Medulla oblongata (tissue), 1 donor: ENCODE results near the gene PPFIBP2.
A peak's percentile ranks its signal among the peaks of the same experiment; 100 is the strongest.
"Not testable (repeated sequence)": the region's sequence is repeated elsewhere in the genome, so short reads cannot be mapped to it uniquely, and the experiment has no call there.

ENCODE experiments used
- DNase-seq: peaks from one replicate; pipeline ENCODE4 v3.0.0-alpha.2; 2015; ENCODE audit errors: extremely low spot score

The PPFIBP2 gene

DNA sequence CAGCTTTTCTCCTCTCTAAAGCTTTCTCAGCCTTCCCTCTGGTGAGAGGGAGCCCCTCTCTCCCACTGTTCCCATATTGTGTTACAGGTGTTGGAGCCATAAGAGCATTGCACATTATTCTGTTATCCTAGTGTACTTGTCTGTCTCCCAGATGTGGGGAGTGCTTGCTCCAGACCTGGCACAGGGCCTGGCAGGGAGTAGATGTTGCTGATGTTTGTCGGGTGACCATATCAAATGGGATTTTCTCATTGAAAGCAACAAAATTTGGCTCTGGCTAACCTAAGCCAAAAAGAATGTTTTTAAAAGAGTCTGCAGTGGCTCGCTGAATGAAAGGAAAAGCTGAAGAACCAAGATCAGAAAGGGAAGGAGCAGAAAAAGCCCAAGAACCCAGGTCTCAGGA, 118.4 kb downstream of the PPFIBP2 start:
- DNase-seq, result no peak

DNA sequence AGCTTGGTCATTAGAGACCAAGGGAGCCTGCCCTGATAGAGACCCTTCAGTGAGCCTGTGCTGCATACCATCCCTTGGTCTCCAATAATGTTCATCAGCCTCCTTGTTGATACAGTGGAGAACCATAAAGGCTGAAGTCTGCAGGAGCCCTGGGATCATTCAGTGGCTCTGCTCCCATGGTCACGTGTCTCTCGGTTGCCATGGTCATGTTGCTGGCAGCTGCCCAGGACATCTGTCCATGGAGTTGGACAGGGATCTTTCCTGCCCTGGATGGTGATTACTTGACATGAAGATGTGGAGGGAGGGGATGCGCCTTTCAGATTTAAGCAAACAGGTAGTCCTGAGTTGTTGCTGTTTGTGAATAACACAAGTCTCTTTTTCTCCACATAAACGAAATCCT, 121.3 kb downstream of the PPFIBP2 start:
- DNase-seq, result peak; percentile 67

DNA sequence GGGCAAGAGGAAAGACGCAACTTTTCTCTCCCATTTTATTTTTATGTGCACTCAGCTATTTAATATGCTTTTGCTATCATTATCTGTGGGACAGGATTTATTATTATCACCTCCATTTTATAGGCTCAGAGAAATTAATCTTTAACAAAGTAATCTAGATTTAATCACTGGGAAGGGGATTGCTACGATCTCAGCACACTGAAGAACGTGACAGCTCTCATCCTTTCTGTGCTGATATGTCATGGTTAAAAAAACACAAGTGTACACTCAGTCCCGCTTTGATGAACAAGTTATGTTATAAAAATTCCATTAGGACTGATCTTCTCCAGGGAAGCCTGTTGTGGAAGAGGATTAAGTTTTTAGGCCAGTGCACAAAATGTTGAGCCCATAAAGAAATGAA, 121.9 kb downstream of the PPFIBP2 start:
- no peak for DNase-seq

DNA sequence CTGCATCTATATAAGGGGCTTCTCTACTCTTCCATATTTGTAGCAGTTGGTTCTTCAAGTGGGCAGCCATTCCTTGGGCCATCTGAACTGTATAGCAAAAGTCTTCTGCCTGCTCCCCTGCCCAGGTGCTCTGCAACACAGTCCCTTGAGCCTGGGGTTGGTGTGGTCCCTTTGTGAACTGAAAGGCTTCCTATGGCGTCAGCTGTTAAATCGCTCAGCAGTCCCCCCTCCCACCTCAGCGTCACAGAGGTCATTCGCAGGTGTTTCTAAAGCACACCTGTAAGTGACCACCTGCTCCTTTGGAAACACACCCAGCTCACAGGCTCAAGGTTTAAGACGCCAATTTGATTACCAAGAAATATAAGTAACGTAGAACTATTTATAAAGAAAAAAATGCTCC, 122.6 kb downstream of the PPFIBP2 start:
- no peak for DNase-seq

DNA sequence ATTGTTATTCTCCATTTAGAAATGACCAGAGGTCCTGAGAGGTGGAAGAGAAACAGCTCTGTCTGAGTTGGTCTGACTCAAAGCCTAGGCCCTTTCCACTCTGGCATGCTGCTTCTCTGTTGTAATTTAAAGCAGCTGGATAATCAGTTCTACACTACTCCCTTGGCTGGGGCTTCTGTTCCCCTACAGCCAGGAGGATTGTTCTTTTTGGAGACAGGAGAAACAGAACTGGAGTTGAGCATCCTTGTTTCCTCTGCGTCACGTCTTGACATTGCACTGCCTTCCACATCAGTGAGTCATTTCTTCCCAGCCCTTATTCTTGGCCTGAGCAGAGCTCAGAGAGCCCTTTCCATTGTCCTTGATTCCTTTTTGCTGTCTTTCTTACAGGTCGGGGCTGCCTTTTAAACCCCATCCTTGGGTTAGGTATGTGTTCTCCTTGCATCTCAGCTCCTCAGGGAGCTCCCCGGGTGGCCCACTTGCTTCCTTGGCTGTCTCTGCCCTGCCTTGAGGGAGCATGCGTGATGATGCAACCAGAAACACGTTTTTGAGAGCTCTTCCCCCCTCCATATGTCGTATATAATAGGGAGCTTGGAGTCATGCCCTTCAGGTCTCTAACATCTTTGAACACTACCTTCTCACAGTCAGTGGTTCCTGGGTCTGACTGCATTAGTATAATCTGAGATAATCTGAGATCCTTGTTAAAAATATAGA, 123.8 kb downstream of the PPFIBP2 start:
- DNase-seq, result no peak

DNA sequence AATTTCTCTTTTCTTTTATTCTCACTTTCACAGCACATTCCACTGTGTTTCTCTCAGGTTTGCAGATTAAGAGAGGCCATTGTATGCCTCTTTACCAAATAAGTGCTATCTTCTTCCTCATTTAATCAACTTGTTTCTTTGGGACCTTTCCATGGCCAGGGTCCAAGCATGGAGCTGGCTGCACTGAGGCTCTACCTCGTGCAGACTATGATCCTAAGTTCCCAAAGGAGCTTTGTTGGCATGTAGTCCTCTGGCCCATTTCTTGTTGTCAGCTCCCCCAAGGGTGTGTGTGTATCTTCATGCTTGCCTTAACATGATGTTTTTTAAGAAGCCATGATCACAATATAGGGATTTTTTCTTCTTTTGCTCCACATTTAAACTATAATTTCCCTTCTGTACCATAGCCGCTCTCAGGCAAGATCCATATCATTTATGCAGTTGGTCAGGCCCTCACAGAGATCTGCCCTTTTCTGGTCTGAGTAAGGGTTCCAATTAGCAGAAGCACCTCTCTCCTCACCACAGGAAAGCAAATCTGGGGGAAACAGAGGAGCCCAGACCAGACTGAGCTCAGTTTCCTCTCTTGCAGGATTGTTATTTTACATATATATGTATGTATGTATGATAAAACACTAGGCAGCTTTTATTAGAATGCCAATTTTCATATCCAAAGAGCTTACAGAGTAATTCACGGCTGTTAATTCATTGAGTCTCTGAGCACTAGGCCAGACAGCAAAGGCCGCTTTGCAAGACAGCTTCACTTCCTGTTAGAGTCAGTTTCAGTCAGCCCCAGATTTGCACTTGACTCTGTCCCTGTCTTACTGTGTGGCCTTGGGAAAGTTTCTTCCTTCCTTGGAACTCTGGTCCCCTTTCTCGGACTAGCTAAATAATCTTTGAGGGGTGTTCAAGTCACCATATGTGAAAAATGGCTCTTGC, 125.2 kb downstream of the PPFIBP2 start:
- no peak for DNase-seq

DNA sequence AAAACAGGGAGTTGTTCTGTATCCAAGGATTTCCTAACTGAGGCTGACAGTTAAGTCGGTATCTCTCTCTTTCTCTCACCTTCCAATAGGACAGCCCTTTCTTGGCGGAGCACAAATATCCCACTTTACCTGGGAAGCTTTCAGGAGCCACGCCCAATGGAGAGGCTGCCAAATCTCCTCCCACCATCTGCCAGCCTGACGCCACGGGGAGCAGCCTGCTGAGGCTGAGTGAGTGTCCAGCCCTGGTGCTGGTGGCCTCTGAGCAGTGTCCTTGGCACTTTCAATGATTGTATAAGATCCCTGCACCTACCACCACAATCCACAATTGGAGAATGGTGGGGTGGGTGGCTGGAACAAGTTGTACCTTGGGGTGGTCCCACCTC, 125.8 kb downstream of the PPFIBP2 start:
- no peak for DNase-seq

DNA sequence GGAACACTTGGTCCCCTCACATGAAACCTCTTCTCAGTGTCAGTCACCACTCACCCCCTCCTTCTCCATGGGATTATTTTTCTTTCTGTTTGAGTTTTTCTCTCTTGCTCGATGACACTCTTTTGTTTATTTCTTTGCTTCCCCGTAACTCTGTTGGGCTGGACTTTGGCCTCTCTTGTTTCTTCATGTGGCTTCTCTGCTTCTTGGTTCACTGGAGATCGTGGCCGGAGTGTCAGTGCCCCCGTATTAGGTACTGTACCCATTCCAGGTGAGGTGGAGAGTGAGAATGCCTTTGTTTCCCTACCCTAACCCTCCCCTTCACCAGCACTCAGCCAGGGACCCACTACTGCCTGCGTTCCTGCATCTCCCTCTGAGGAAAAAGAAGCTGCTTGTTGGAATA, 127.0 kb downstream of the PPFIBP2 start:
- no peak for DNase-seq

DNA sequence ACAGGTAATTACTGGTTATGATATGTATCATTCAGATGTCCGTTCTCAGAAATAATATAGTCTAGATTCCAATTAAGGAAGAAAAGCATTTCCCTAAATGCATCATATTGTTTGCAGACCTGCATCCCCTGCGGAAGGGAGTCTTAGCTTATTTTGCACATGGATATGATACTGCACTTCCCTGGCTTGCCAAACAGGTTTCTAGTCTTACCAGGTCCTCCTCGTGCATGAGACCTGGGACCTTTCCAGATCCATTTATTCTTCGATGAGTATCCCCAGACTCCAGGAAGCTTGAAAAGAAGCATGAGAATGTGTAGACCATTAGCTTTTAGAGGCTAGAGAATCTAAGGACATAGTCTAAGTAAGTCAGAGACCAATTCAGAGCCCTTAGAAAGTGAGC, 128.9 kb downstream of the PPFIBP2 start:
- no peak for DNase-seq

DNA sequence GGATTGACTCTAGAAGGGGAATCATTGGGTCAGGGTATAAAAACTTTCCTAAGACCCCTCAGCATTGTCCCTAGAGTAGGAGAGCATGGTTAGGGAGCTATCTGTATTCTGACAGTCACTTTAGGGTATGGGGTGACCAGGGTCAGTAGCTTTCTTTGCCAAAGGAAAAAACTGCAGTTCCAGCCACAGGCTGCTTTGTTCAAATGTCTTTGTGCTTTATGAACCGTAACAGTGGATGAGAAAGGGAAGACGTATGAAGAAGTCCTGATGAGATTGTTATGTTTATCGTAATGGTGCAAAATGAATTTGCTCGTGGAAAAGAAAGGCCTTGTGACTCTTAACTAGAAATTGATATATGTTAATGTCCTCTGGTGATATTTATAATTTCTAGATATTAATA, 129.5 kb downstream of the PPFIBP2 start:
- DNase-seq, result no peak

DNA sequence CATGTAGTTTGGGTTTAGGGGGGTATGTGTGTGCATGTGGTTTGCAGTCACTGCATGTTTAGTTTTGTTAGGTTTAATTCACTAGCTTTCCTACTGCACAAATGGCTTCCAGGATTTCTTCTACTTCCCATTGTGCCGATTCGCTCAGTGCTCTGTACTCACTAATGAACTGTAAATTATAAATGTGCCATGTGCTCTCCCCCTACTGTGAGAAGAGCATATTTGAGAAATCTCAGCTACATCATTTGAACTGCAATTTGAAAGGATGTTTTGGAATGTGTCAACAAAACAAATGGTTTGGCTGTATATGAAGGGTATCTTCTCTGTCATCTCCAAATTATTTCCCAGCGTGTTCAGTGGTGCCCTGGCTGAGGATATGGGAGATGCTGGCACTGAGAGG, 131.4 kb downstream of the PPFIBP2 start:
- no peak for DNase-seq

DNA sequence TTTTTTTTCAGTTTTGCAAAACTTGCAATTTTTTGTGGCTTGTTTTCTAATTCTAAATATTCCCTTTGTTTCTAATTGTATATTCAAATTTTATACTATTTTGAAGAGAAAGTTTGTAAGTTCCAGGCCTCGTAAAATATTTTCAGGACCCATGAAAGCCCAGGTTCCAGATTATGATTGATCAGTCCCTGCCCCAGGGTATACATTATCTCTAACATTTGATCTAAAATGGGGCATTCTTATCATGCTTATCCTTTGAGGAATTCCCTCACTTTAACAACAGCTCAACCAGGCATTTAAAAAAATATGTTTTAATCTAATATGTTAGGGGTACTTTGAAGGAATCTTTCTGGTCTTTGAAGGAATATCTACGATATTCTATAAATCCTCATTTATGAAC, 133.1 kb downstream of the PPFIBP2 start:
- DNase-seq, result no peak

DNA sequence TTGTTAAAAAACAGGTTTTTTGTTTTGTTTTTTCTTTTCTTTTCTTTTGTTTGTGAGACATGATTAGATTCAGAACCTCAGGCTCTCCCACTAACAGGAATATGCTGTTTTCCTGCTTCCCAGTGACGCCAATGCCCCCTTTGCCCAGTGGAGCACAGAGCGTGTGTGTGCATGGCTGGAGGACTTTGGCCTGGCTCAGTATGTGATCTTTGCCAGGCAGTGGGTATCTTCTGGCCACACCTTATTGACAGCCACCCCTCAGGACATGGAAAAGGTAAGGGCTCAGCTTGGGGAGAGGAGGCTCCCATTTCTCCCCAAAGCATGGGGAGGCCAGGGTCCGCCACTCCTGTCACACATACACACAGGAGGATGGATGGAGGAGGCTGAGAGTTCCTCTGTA, 134.5 kb downstream of the PPFIBP2 start:
- no peak for DNase-seq

DNA sequence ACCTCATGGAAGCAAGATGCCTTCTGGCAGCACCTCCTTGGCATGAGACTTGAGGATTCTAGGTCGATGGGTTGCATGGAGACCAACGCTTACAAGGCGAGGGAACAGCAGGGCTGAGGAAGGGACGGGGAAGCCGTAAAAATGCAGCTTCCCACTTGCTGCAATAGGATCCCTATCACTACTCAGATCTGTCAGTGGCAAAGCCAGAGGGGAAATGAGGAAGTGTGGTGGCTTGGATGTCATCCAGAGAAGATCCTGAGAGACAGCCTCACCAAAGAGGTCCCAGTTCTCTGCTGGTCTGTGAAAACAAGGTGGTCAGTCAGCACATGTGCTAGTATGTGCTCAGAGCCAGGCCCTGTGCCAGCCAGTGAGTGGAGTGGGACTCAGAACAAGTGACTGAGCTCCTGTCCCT, 137.3 kb downstream of the PPFIBP2 start:
- peak; percentile 75 for DNase-seq

DNA sequence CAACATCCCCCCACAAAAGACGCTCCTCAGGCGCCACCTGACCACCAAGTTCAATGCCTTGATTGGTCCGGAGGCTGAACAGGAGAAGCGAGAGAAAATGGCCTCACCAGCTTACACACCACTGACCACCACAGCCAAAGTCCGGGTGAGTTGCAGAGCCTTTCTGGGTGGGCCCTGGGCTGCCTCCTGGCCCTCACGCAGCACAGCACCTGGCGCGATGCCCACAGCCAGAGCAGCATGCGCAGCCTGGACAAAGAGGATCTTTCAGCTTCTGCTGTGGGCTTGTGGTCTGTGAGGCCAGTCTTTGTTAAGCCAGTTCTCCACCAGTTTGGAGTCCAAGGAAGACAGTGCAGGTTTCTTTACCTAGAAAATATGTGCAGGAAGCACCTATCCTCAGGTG, 137.9 kb downstream of the PPFIBP2 start:
- peak; percentile 86 for DNase-seq

DNA sequence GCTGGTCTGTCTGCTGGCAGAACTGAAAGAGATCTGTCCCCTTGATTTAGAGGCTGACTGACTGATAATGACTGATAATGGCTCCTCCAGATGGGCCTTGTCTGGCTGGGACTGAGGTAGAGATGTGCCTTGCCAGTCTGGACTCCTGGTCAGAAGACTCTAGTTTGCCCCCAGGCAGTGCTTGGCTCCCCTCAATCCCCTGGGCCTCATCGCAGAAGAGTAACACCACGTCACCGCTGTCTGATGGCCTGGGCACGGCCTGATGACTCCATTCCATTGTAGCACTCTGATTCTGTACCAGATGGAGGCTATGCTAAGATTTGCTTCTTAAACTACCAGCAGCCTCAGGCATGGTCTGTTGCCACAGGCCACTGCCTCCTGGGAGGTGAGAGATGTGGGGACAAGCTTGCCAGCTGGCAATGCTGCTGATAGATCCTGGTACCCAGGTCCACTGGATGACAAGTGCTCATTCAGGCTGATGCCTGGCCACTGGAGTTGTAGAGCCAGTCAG, 140.5 kb downstream of the PPFIBP2 start:
- DNase-seq, result peak; percentile 55

DNA sequence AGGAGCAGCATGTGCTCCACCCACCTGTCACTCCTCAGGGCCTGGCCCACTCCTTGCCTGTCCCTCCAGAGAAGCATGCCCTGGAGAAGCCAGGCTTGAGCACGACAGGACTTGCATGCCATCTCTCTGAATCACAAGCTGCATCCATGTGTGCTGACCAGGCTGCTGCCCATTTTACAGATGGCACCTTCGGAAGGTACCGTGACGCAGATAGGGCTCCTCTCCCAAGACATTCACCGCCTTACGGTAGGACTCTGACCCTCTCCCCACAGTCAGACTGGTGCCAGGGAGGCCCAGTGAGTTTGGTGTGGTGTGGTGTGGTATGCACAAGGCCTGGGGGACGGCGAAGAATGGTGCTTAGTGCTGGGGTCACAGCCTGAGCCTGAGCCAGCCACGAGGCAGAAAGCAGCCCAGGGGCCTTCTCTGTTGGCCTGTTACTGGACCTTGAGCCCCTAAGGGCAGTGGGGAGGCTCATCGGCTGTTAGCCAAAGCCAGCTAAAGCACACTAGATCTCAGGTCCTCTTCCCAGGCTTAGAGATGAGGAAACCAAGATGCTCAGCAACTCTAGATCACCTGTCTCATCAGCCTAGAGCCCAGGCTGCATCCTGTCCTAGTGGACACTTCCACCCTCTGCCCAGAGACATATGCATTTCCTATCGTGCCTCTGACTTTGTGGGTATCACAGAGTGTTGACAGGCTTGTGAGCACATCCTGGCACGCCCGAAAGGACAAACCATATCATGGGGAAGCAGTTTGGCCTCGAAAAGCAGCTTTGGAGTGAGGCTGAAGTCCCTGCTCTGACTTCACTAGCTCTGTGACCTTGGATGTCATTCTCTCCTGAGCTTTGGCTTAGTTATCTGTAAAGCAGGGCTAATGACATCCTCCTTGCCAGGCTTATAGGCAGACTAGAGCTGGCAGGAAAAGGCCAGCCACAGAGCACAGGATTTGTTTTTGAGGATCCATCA, 141.7 kb downstream of the PPFIBP2 start:
- DNase-seq, result no peak

DNA sequence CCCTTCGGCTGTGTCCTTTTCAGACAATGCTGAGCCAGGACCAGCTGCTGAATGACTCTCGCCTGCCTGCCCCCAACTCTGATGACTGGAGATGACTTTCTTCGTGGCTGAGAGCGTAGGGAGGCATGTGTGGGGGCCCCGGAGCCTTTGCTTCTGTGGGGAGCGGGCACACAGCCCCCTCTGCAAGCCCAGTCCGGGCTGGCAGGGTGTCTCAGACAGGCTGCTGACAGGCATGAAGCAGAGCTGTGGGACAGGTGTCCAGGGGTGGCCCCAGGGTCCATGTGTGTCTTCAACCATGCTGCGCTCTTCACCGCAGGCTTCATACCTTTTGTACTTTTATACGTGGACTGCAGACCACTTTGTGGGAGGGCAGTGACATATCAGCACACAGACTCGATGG, 142.9 kb downstream of the PPFIBP2 start:
- DNase-seq, result no peak

DNA sequence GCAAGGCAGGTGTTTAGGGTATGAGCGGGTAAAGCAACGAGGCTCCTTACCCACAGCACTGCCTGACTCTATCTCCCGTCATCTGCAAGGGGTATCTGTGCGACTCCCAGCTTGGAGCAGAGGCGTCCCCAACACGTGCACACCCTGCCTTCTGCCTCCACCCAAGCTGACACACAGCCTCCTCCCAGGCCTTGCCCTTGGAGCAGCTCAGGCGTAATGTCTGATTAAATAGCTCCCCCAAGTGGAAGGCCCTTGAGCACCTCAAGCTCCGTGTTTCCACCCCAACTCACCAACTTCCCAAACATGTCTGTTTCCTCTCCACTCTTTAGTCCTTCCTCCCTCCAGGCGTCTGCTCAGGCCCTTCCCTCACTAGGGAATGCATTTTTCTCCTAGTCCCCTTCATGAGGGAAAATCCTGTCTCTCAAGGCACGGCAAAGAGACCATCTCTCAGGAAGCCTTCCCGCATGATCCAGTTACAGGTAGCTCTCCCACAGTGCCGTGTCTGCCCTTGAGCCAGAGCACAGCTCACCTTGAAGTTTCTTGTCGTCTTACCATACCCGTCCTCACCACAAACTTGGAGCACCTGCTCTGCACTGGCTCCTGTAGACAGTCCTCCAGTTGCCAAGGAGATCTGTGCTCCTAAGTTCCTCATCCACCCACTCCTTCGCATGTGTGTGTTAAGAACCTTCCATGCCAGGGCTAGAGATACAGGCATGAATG, 143.7 kb downstream of the PPFIBP2 start:
- peak; percentile 89 for DNase-seq

DNA sequence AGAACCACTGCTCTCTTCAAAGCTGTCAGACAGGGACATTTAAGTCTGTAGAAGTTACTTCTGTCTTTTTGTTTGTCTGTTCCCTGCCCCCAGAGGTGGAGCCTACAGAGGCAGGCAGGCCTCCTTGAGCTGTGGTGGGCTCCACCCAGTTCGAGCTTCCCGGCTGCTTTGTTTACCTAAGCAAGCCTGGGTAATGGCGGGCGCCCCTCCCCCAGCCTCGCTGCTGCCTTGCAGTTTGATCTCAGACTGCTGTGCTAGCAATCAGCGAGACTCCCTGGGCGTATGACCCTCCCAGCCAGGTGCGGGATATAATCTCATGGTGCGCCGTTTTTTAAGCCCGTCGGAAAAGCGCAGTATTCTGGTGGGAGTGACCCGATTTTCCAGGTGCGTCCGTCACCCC, 149.7 kb downstream of the PPFIBP2 start:
- not testable (repeated sequence) for DNase-seq

DNA sequence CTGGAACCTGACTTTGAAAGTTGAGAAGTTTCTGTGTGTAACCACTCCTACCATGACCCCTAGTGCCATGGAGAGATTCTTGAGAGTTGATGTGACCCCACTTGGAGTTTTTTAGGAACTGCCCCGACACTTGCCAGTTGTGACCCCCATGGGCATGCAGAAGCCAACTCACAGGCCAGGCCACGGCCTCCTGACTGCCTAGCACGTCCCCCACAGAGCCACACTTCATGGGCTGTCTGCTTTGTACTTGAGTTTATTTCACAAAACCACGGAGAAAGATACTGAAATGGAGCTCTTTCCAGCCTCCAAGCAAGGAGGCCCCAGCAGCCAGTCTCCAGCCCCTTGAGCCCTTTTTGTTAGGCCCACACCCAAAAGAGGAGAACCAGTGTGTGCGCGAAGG, 151.1 kb downstream of the PPFIBP2 start:
- DNase-seq, result no peak
